PFSK-1 (cell line): ENCODE measurements around the gene ANKRD13D.

Source experiments
- POLR2AphosphoS5 ChIP-seq: IDR thresholded peaks from 2 replicates; pipeline ENCODE4 v1.6.1; 2012; ENCODE audit warnings: low read depth, mild to moderate bottlenecking, control low read depth, low read length, moderate library complexity
- REST ChIP-seq, 2 experiments: IDR thresholded peaks; 2 replicates each; pipeline versions ENCODE4 v1.6.1 to v1.8.0; 2011 to 2012; ENCODE audit warnings: low read depth in 2 of 2, low read length in 2 of 2, control low read depth in 1 of 2, inconsistent platforms in 1 of 2, mild to moderate bottlenecking in 1 of 2, moderate library complexity in 1 of 2; ENCODE audit not compliant: insufficient read depth in 1 of 2
- SIN3A ChIP-seq: IDR thresholded peaks from 2 replicates; pipeline ENCODE4 v1.6.1; 2012; ENCODE audit warnings: mild to moderate bottlenecking, low read length, moderate library complexity, borderline replicate concordance; ENCODE audit not compliant: insufficient read depth
- TAF1 ChIP-seq: IDR thresholded peaks from 2 replicates; pipeline ENCODE4 v1.6.1; 2012; ENCODE audit warnings: low read length, control low read depth, borderline replicate concordance; ENCODE audit not compliant: insufficient read depth

GRCh38 chr11:67281552-67282150 lies 7.5 kb upstream of the ANKRD13D start:
- TF ChIP-seq REST (IDR thresholded peaks at IDR 0.05; ENCODE audit: insufficient read depth in 1 of 2, low read depth in 2 of 2, low read length in 2 of 2): no peak
- no peak for TF ChIP-seq TAF1
- no peak for TF ChIP-seq POLR2AphosphoS5
- no peak for TF ChIP-seq SIN3A
